Progenitor cell of endocrine pancreas (in vitro differentiated cells): ENCODE results near the gene MAST2. TPM values are rescaled to one million over a fixed set of nuclear protein-coding genes. Genes with fewer than 3 reads are reported as not detected.

Source experiments
- DNase-seq: peaks from one replicate; pipeline ENCODE4 v3.0.0; 2021; ENCODE audit warnings: low spot score; ENCODE audit not compliant: unreplicated experiment
- H3K27ac Mint-ChIP-seq: 2 replicates; pipeline ENCODE4 v1.8.0; 2021; ENCODE audit warnings: mild to moderate bottlenecking, moderate library complexity, mixed read lengths
- H3K27me3 Mint-ChIP-seq: 2 replicates; pipeline ENCODE4 v1.8.0; 2021; ENCODE audit warnings: mixed read lengths
- H3K36me3 Mint-ChIP-seq: 2 replicates; pipeline ENCODE4 v1.8.0; 2022; ENCODE audit warnings: mixed read lengths; ENCODE audit not compliant: insufficient read depth
- H3K4me1 Mint-ChIP-seq: 2 replicates; pipeline ENCODE4 v1.8.0; 2021; ENCODE audit warnings: low read depth, mixed read lengths
- H3K4me3 Mint-ChIP-seq: 2 replicates; pipeline ENCODE4 v1.8.0; 2021; ENCODE audit warnings: low read depth, mild to moderate bottlenecking, moderate library complexity, mixed read lengths
- H3K9me3 Mint-ChIP-seq: 2 replicates; pipeline ENCODE4 v1.8.0; 2021; ENCODE audit warnings: low read depth, mixed read lengths
- CTCF ChIP-seq: fragments of 200-600 bp; sonication (generic); IDR thresholded peaks from one replicate; pipeline ENCODE4 v1.5.0; 2021; ENCODE audit warnings: antibody characterized with exemption, mild to moderate bottlenecking; ENCODE audit not compliant: unreplicated experiment
- total RNA-seq: library from RNA; stranded (reverse); gene quantifications from 2 replicates; pipeline ENCODE4 v1.2.1, GENCODE V29; 2021

Gene MAST2
- total RNA-seq, 1 donor from 2014 or later: 47.8 TPM

- Mint-ChIP-seq H3K9me3 (no peaks in the 10 kb centered on the region), H3K36me3 (no peaks in the 10 kb centered on the region), H3K4me3 (no peak overlapping the region), H3K27me3 (no peaks in the 10 kb centered on the region), H3K27ac (no peak overlapping the region), H3K4me1 (peaks cover 6% of the 10 kb centered on the region)
- TF ChIP-seq CTCF: no peak
- no peak for DNase-seq
These were observed 105.3 kb downstream of the MAST2 start for GRCh38 chr1:45908611-45909140.

GRCh38 chr1:45911634-45912033, 108.2 kb downstream of the MAST2 start:
- no peaks in the 10 kb centered on the region for H3K27me3 Mint-ChIP-seq
- no peak for TF ChIP-seq CTCF
- DNase-seq: no peak
- no peaks in the 10 kb centered on the region for H3K36me3 Mint-ChIP-seq
- H3K9me3 Mint-ChIP-seq: no peaks in the 10 kb centered on the region
- H3K4me1 Mint-ChIP-seq: peaks cover 6% of the 10 kb centered on the region
- H3K27ac Mint-ChIP-seq: no peak overlapping the region
- H3K4me3 Mint-ChIP-seq: no peak overlapping the region

GRCh38 chr1:45913183-45913683, 109.8 kb downstream of the MAST2 start:
- Mint-ChIP-seq H3K4me3 (no peak overlapping the region), H3K4me1 (peaks cover 6% of the 10 kb centered on the region), H3K9me3 (no peaks in the 10 kb centered on the region), H3K36me3 (no peaks in the 10 kb centered on the region), H3K27me3 (no peaks in the 10 kb centered on the region), H3K27ac (peak overlapping the region; percentile 46)
- TF ChIP-seq CTCF: no peak
- no peak for DNase-seq

- H3K36me3 Mint-ChIP-seq: no peaks in the 10 kb centered on the region
- no peak for DNase-seq
- H3K4me1 Mint-ChIP-seq: peaks cover 6% of the 10 kb centered on the region
- peak overlapping the region; percentile 46 for H3K27ac Mint-ChIP-seq
- TF ChIP-seq CTCF: no peak
- H3K4me3 Mint-ChIP-seq: no peak overlapping the region
- H3K9me3 Mint-ChIP-seq: no peaks in the 10 kb centered on the region
- H3K27me3 Mint-ChIP-seq: no peaks in the 10 kb centered on the region
These were observed 110.5 kb downstream of the MAST2 start for GRCh38 chr1:45913731-45914501.

GRCh38 chr1:45914836-45915235, 111.4 kb downstream of the MAST2 start:
- Mint-ChIP-seq H3K27ac (no peak overlapping the region), H3K4me1 (peaks cover 6% of the 10 kb centered on the region), H3K27me3 (no peaks in the 10 kb centered on the region), H3K36me3 (no peaks in the 10 kb centered on the region), H3K9me3 (no peaks in the 10 kb centered on the region), H3K4me3 (no peak overlapping the region)
- no peak for DNase-seq
- no peak for TF ChIP-seq CTCF
